Activated T-cell treated with anti-CD3 and anti-CD28 coated beads, Interleukin-2, amount 50 U/mL, for 4 hours (primary cell): ENCODE results near the gene KLK1. TPM values are rescaled to one million over a fixed set of nuclear protein-coding genes. Genes with fewer than 3 reads are reported as not detected.

Experiments used
- ATAC-seq, 2 donors: fragments of 200-7000 bp; cut with Tn5 transposase; one replicate each; pipeline ENCODE4 v1.10.0; 2021
- DNase-seq: peaks from one replicate; pipeline ENCODE4 v3.0.0-alpha.2; 2020
- H3K27me3 Mint-ChIP-seq: one replicate; pipeline ENCODE4 v1.8.0; 2021; ENCODE audit warnings: low read depth, mixed read lengths
- H3K36me3 Mint-ChIP-seq: one replicate; pipeline ENCODE4 v1.8.0; 2022; ENCODE audit warnings: mixed read lengths; ENCODE audit not compliant: insufficient read depth
- H3K4me1 Mint-ChIP-seq: one replicate; pipeline ENCODE4 v1.8.0; 2021; ENCODE audit warnings: low read depth, mixed read lengths
- H3K4me3 Mint-ChIP-seq: one replicate; pipeline ENCODE4 v1.8.0; 2021; ENCODE audit warnings: mild to moderate bottlenecking, moderate library complexity, mixed read lengths
- H3K9me3 Mint-ChIP-seq: one replicate; pipeline ENCODE4 v1.8.0; 2021; ENCODE audit warnings: mixed read lengths
- total RNA-seq, 3 donors: library from RNA; stranded (reverse); gene quantifications; one replicate each; pipeline ENCODE4 v1.2.1, GENCODE V29; 2021

KLK1 gene
- total RNA-seq: 1 to 10 TPM in 1 of 3 donors, under 1 TPM in 2; 0.58 to 1.1 (median 0.71) TPM

DNA sequence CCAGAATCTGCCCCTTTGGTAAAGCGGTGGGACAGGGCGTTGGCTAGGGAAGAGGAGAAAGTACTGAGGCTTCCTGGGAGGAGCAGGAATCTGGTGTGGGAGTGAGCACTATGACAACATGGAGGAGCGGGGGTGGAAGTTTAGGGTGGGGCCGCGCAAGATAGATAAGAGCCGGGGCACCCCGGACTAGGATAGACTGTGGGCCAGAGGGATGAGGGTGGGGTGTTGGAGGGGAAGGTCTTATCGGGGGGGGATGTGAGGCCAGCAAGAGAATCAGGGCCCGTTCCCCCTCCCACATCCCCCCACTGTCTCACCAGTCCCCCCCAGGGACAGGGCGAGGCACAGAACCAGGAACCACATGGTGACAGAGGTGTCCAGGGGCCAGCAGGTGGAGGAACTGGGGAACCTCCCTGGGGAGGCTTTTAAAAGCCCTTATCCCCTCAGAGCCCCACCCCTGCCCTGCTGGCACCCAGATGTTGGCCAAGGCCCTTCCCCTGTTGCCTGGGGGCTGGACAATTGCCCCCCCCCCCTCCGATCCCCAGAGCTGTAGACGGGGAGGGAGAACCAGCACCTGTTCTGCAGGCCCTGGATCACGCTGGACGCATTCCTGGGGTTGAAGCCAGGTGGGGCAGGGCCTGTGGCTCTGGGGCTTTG lies at the start of gene KLK1:
TSS of gene KLK1 (minus strand) at position 399 of the 654 bp plus-strand sequence. CDS start at position 360, 39 bp downstream.
- ATAC-seq (no peak), DNase-seq (no peak)
- H3K9me3 Mint-ChIP-seq: no peaks in the 10 kb centered on the region
- H3K4me3 Mint-ChIP-seq: no peak within 1 kb of the TSS
- no peaks in the 10 kb centered on the region for H3K36me3 Mint-ChIP-seq
- H3K4me1 Mint-ChIP-seq: peaks cover 19% of the 10 kb centered on the region
- H3K27me3 Mint-ChIP-seq: peaks cover 65% of the 10 kb centered on the region

DNA sequence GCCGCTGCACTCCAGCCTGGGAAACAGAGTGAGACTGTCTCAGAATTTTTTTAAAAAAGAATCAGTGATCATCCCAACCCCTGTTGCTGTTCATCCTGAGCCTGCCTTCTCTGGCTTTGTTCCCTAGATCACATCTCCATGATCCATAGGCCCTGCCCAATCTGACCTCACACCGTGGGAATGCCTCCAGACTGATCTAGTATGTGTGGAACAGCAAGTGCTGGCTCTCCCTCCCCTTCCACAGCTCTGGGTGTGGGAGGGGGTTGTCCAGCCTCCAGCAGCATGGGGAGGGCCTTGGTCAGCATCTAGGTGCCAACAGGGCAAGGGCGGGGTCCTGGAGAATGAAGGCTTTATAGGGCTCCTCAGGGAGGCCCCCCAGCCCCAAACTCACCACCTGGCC lies 49.5 kb upstream of the KLK1 start, which contains the start of gene KLK2:
TSS of gene KLK2 (plus strand) at position 384 of the 400 bp plus-strand sequence. CDS start 35 bp downstream, outside the sequence.
- no peaks in the 10 kb centered on the region for H3K36me3 Mint-ChIP-seq
- peaks cover 33% of the 10 kb centered on the region for H3K27me3 Mint-ChIP-seq
- no peak for DNase-seq
- ATAC-seq: no peak
- no peaks in the 10 kb centered on the region for H3K4me1 Mint-ChIP-seq
- H3K9me3 Mint-ChIP-seq: no peaks in the 10 kb centered on the region
- H3K4me3 Mint-ChIP-seq: no peak within 1 kb of the TSS

DNA sequence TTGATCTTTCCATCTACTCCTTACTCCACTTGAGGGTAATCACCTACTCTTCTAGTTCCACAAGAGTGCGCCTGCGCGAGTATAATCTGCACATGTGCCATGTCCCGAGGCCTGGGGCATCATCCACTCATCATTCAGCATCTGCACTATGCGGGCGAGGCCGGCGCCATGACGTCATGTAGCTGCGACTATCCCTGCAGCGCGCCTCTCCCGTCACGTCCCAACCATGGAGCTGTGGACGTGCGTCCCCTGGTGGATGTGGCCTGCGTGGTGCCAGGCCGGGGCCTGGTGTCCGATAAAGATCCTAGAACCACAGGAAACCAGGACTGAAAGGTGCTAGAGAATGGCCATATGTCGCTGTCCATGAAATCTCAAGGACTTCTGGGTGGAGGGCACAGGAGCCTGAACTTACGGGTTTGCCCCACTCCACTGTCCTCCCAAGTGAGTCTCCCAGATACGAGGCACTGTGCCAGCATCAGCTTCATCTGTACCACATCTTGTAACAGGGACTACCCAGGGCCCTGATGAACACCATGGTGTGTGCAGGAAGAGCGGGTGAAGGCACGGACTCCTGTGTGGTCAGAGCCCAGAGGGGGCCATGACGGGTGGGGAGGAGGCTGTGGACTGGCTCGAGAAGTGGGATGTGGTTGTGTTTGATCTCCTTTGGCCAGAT lies 47.0 kb upstream of the KLK1 start:
- H3K9me3 Mint-ChIP-seq: no peaks in the 10 kb centered on the region
- no peaks in the 10 kb centered on the region for H3K4me1 Mint-ChIP-seq
- H3K27me3 Mint-ChIP-seq: peaks cover 46% of the 10 kb centered on the region
- no peak for DNase-seq
- peak in 1 of 2 donors; percentile 7 for ATAC-seq
- no peak overlapping the region for H3K4me3 Mint-ChIP-seq
- no peaks in the 10 kb centered on the region for H3K36me3 Mint-ChIP-seq

DNA sequence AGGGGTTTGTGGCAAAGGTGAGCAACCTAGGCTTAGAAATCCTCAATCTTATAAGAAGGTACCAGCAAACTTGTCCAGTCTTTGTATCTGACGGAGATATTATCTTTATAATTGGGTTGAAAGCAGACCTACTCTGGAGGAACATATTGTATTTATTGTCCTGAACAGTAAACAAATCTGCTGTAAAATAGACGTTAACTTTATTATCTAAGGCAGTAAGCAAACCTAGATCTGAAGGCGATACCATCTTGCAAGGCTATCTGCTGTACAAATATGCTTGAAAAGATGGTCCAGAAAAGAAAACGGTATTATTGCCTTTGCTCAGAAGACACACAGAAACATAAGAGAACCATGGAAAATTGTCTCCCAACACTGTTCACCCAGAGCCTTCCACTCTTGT lies 45.9 kb upstream of the KLK1 start:
- no peak for ATAC-seq
- Mint-ChIP-seq H3K4me3 (no peak overlapping the region), H3K9me3 (no peaks in the 10 kb centered on the region), H3K27me3 (peaks cover 50% of the 10 kb centered on the region), H3K36me3 (no peaks in the 10 kb centered on the region), H3K4me1 (no peaks in the 10 kb centered on the region)
- DNase-seq: no peak

DNA sequence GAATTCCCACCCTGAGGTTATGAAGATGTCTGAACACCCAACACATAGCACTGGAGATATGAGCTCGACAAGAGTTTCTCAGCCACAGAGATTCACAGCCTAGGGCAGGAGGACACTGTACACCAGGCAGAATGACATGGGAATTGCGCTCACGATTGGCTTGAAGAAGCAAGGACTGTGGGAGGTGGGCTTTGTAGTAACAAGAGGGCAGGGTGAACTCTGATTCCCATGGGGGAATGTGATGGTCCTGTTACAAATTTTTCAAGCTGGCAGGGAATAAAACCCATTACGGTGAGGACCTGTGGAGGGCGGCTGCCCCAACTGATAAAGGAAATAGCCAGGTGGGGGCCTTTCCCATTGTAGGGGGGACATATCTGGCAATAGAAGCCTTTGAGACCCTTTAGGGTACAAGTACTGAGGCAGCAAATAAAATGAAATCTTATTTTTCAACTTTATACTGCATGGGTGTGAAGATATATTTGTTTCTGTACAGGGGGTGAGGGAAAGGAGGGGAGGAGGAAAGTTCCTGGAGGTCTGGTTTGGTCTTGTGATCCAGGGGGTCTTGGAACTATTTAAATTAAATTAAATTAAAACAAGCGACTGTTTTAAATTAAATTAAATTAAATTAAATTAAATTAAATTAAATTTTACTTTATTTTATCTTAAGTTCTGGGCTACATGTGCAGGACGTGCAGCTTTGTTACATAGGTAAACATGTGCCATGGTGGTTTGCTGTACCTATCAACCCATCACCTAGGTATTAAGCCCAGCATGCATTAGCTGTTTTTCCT lies 38.1 kb upstream of the KLK1 start:
- Mint-ChIP-seq H3K4me3 (no peak overlapping the region), H3K36me3 (peaks cover 3% of the 10 kb centered on the region), H3K27me3 (peaks cover 51% of the 10 kb centered on the region), H3K4me1 (no peaks in the 10 kb centered on the region), H3K9me3 (peaks cover 10% of the 10 kb centered on the region)
- DNase-seq (no peak), ATAC-seq (no peak)

DNA sequence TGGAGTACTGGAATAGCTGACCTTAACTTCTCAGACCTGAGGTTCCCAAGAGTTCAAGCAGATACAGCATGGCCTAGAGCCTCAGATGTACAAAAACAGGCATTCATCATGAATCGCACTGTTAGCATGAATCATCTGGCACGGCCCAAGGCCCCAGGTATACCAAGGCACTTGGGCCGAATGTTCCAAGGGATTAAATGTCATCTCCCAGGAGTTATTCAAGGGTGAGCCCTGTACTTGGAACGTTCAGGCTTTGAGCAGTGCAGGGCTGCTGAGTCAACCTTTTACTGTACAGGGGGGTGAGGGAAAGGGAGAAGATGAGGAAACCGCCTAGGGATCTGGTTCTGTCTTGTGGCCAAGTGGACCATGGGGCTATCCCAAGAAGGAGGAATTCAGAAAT lies 37.4 kb upstream of the KLK1 start:
- Mint-ChIP-seq H3K27me3 (peaks cover 50% of the 10 kb centered on the region), H3K4me1 (no peaks in the 10 kb centered on the region), H3K4me3 (no peak overlapping the region), H3K9me3 (peaks cover 10% of the 10 kb centered on the region), H3K36me3 (peaks cover 3% of the 10 kb centered on the region)
- no peak for ATAC-seq
- no peak for DNase-seq

DNA sequence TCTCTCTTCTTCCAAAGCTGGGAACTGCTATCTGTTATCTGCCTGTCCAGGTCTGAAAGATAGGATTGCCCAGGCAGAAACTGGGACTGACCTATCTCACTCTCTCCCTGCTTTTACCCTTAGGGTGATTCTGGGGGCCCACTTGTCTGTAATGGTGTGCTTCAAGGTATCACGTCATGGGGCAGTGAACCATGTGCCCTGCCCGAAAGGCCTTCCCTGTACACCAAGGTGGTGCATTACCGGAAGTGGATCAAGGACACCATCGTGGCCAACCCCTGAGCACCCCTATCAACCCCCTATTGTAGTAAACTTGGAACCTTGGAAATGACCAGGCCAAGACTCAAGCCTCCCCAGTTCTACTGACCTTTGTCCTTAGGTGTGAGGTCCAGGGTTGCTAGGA lies 36.3 kb upstream of the KLK1 start:
- peaks cover 58% of the 10 kb centered on the region for H3K27me3 Mint-ChIP-seq
- H3K9me3 Mint-ChIP-seq: peaks cover 10% of the 10 kb centered on the region
- no peak for ATAC-seq
- H3K36me3 Mint-ChIP-seq: peaks cover 3% of the 10 kb centered on the region
- no peak overlapping the region for H3K4me3 Mint-ChIP-seq
- H3K4me1 Mint-ChIP-seq: no peaks in the 10 kb centered on the region
- DNase-seq: no peak

DNA sequence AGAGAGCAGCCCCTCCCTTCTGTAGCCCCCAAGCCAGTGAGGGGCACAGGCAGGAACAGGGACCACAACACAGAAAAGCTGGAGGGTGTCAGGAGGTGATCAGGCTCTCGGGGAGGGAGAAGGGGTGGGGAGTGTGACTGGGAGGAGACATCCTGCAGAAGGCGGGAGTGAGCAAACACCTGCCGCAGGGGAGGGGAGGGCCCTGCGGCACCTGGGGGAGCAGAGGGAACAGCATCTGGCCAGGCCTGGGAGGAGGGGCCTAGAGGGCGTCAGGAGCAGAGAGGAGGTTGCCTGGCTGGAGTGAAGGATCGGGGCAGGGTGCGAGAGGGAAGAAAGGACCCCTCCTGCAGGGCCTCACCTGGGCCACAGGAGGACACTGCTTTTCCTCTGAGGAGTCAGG lies 35.3 kb upstream of the KLK1 start:
- H3K36me3 Mint-ChIP-seq: peaks cover 3% of the 10 kb centered on the region

DNA sequence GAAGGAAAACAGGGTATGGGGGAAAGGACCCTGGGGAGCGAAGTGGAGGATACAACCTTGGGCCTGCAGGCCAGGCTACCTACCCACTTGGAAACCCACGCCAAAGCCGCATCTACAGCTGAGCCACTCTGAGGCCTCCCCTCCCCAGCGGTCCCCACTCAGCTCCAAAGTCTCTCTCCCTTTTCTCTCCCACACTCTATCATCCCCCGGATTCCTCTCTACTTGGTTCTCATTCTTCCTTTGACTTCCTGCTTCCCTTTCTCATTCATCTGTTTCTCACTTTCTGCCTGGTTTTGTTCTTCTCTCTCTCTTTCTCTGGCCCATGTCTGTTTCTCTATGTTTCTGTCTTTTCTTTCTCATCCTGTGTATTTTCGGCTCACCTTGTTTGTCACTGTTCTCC lies 33.8 kb upstream of the KLK1 start:
- no peak for DNase-seq
- ATAC-seq: no peak
- Mint-ChIP-seq H3K4me1 (no peaks in the 10 kb centered on the region), H3K27me3 (peaks cover 70% of the 10 kb centered on the region), H3K9me3 (peaks cover 10% of the 10 kb centered on the region), H3K36me3 (peaks cover 3% of the 10 kb centered on the region), H3K4me3 (no peak overlapping the region)

More for the DNA sequence above, 35.3 kb upstream of the KLK1 start:
- peaks cover 65% of the 10 kb centered on the region for H3K27me3 Mint-ChIP-seq
- DNase-seq (no peak), ATAC-seq (no peak)
- H3K4me3 Mint-ChIP-seq: no peak overlapping the region
- H3K9me3 Mint-ChIP-seq: peaks cover 10% of the 10 kb centered on the region
- no peaks in the 10 kb centered on the region for H3K4me1 Mint-ChIP-seq

DNA sequence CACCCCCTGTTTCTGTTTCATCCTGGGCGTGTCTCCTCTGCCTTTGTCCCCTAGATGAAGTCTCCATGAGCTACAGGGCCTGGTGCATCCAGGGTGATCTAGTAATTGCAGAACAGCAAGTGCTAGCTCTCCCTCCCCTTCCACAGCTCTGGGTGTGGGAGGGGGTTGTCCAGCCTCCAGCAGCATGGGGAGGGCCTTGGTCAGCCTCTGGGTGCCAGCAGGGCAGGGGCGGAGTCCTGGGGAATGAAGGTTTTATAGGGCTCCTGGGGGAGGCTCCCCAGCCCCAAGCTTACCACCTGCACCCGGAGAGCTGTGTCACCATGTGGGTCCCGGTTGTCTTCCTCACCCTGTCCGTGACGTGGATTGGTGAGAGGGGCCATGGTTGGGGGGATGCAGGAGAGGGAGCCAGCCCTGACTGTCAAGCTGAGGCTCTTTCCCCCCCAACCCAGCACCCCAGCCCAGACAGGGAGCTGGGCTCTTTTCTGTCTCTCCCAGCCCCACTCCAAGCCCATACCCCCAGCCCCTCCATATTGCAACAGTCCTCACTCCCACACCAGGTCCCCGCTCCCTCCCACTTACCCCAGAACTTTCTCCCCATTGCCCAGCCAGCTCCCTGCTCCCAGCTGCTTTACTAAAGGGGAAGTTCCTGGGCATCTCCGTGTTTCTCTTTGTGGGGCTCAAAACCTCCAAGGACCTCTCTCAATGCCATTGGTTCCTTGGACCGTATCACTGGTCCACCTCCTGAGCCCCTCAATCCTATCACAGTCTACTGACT lies 31.2 kb upstream of the KLK1 start, which contains the start of gene KLK3:
TSS of gene KLK3 (plus strand) at position 280 of the 775 bp plus-strand sequence. CDS start at position 321, 41 bp downstream.
- H3K9me3 Mint-ChIP-seq: no peaks in the 10 kb centered on the region
- no peak within 1 kb of the TSS for H3K4me3 Mint-ChIP-seq
- H3K36me3 Mint-ChIP-seq: no peaks in the 10 kb centered on the region
- peaks cover 65% of the 10 kb centered on the region for H3K27me3 Mint-ChIP-seq
- no peak for ATAC-seq
- H3K4me1 Mint-ChIP-seq: no peaks in the 10 kb centered on the region
- DNase-seq: no peak

DNA sequence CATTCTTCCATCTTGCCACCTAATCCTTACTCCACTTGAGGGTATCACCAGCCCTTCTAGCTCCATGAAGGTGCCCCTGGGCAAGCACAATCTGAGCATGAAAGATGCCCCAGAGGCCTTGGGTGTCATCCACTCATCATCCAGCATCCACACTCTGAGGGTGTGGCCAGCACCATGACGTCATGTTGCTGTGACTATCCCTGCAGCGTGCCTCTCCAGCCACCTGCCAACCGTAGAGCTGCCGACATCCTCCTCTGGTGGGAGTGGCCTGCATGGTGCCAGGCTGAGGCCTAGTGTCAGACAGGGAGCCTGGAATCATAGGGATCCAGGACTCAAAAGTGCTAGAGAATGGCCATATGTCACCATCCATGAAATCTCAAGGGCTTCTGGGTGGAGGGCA lies 28.0 kb upstream of the KLK1 start:
- no peaks in the 10 kb centered on the region for H3K9me3 Mint-ChIP-seq
- ATAC-seq (no peak), DNase-seq (no peak)
- H3K4me3 Mint-ChIP-seq: no peak overlapping the region
- H3K36me3 Mint-ChIP-seq: no peaks in the 10 kb centered on the region
- H3K4me1 Mint-ChIP-seq: no peaks in the 10 kb centered on the region
- H3K27me3 Mint-ChIP-seq: peaks cover 52% of the 10 kb centered on the region

DNA sequence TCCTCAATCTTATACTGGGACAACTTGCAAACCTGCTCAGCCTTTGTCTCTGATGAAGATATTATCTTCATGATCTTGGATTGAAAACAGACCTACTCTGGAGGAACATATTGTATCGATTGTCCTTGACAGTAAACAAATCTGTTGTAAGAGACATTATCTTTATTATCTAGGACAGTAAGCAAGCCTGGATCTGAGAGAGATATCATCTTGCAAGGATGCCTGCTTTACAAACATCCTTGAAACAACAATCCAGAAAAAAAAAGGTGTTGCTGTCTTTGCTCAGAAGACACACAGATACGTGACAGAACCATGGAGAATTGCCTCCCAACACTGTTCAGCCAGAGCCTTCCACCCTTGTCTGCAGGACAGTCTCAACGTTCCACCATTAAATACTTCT lies 27.2 kb upstream of the KLK1 start:
- Mint-ChIP-seq H3K36me3 (no peaks in the 10 kb centered on the region), H3K4me3 (no peak overlapping the region), H3K4me1 (no peaks in the 10 kb centered on the region), H3K9me3 (no peaks in the 10 kb centered on the region), H3K27me3 (peaks cover 45% of the 10 kb centered on the region)
- no peak for DNase-seq
- ATAC-seq: no peak

DNA sequence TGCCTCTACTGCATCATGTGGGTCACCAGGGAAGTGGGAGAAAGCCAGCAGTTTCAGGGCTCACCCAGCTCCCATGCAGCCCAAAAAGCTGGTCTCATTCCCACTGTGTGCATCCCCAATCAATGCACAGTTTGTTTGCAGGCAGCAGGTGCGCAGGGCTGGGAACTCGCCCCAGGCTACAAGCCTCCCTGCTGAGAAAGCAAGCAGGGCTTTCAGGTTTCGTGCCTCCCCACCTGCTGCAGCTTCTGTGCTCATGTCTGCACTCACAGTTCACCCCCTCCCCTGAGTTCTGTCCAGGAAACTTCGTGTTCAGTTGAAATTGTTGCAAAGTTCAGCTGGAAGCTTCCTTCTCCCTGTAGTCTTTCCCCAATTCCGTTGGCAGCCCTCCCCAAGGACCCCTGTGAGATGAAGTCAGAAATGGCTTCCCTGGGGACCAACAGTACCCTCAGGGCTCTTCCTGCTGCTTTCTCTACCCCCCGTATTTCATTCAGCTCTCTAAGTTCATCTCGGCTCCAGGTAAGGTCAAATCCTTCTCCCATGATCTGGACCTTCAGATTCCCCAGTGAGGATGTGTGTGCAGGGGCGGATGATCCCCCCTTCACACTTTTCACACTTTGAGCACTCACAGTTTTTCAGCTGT lies 20.8 kb upstream of the KLK1 start:
- Mint-ChIP-seq H3K27me3 (peaks cover 18% of the 10 kb centered on the region), H3K9me3 (peaks cover 16% of the 10 kb centered on the region), H3K4me1 (no peaks in the 10 kb centered on the region), H3K4me3 (no peak overlapping the region), H3K36me3 (no peaks in the 10 kb centered on the region)
- no peak for DNase-seq
- no peak for ATAC-seq
